Measurements from ENCODE around the gene ZNF805. TPM values are rescaled to one million over a fixed set of nuclear protein-coding genes. Genes with fewer than 3 reads are reported as not detected.
A peak's percentile ranks its signal among the peaks of the same experiment; 100 is the strongest.

Gene ZNF805
- total and polyA plus RNA-seq, 7 donors, result under 0.01 to 21.6 (median 11.8) TPM

- WGBS, 2 donors, result 64 to 83% methylated on average over 1 of the region's 1 CpG
These were observed 7.2 kb upstream of the ZNF805 start for GRCh38 chr19:57233207-57233606.

GRCh38 chr19:57239982-57240310 is 486 bp upstream of the ZNF805 start:
- H3K36me3 ChIP-seq, result peaks cover 6 to 15% (median 8%) of the 10 kb centered on the region in 4 donors
- 24 to 66% methylated on average over 12 of the region's 12 CpGs for WGBS, 2 donors
- peak overlapping the region; percentile 75 to 84 (median 76) for H3K4me3 ChIP-seq
- intact Hi-C loops (cut with DNase I), result loop anchor here (1.0 to 10.0 kb wide), 3 partner anchors 49 to 135 kb away; partner anchors contain the start of genes TRAPPC2B, ZNF264 and ZNF547
- peak overlapping the region; percentile 86 to 92 (median 90) for H3K27ac ChIP-seq
- H3K4me1 ChIP-seq, result peaks cover 0 to 31% (median 20%) of the 10 kb centered on the region in 4 donors
- no peaks in the 10 kb centered on the region for H3K9me3 ChIP-seq
- no peak for DNase-seq
- TF ChIP-seq CTCF (IDR thresholded peaks at IDR 0.05), result no peak
- no peak for TF ChIP-seq POLR2A (IDR thresholded peaks at IDR 0.05)
- no peak for TF ChIP-seq EP300 (IDR thresholded peaks at IDR 0.05)
- TF ChIP-seq POLR2AphosphoS5 (IDR thresholded peaks at IDR 0.05), result no peak
- H3K27me3 ChIP-seq, result no peaks in the 10 kb centered on the region

More at GRCh38 chr19:57233207-57233606, 7.2 kb upstream of the ZNF805 start:
- H3K36me3 ChIP-seq, result no peaks in the 10 kb centered on the region
- no peak for DNase-seq
- H3K4me1 ChIP-seq, result no peaks in the 10 kb centered on the region
- no peaks in the 10 kb centered on the region for H3K27me3 ChIP-seq
- no peak overlapping the region for H3K27ac ChIP-seq
- intact Hi-C loops (cut with DNase I), result no loop called here
- no peaks in the 10 kb centered on the region for H3K9me3 ChIP-seq
- no peak overlapping the region for H3K4me3 ChIP-seq
- TF ChIP-seq EP300 (IDR thresholded peaks at IDR 0.05) (no peak), CTCF (IDR thresholded peaks at IDR 0.05) (no peak), POLR2A (IDR thresholded peaks at IDR 0.05) (no peak), POLR2AphosphoS5 (IDR thresholded peaks at IDR 0.05) (no peak)

GRCh38 chr19:57241176-57241575 is 744 bp downstream of the ZNF805 start:
- WGBS, 2 donors, result 15 to 25% methylated on average over 7 of the region's 7 CpGs
- H3K36me3 ChIP-seq, result peaks cover 10 to 27% (median 14%) of the 10 kb centered on the region in 4 donors
- H3K9me3 ChIP-seq, result no peaks in the 10 kb centered on the region
- H3K4me3 ChIP-seq, result peak overlapping the region; percentile 75 to 84 (median 76)
- DNase-seq, result no peak
- H3K27ac ChIP-seq, result peak overlapping the region; percentile 86 to 92 (median 90)
- TF ChIP-seq POLR2A (IDR thresholded peaks at IDR 0.05) (no peak), CTCF (IDR thresholded peaks at IDR 0.05) (no peak), POLR2AphosphoS5 (IDR thresholded peaks at IDR 0.05) (no peak), EP300 (IDR thresholded peaks at IDR 0.05) (no peak)
- intact Hi-C loops (cut with DNase I), result loop anchor here (1.0 to 10.0 kb wide), 3 partner anchors 39 to 136 kb away; partner anchors contain the start of genes ZNF264 and ZNF460
- peaks cover 0 to 31% (median 20%) of the 10 kb centered on the region in 4 donors for H3K4me1 ChIP-seq
- H3K27me3 ChIP-seq, result no peaks in the 10 kb centered on the region

GRCh38 chr19:57242821-57243220 is 2.4 kb downstream of the ZNF805 start:
- intact Hi-C loops (cut with DNase I), result loop anchor here (10.0 kb wide), 1 partner anchor 138 kb away; no protein-coding TSS in a partner anchor
- WGBS, 2 donors, result 94 to 97% methylated on average over 5 of the region's 5 CpGs
- DNase-seq, result no peak
- Histone ChIP-seq H3K36me3 (peaks cover 15 to 44% (median 27%) of the 10 kb centered on the region in 4 donors), H3K27ac (no peak overlapping the region), H3K4me3 (no peak overlapping the region), H3K4me1 (peaks cover 0 to 31% (median 20%) of the 10 kb centered on the region in 4 donors), H3K9me3 (no peaks in the 10 kb centered on the region), H3K27me3 (no peaks in the 10 kb centered on the region)
- TF ChIP-seq POLR2A (IDR thresholded peaks at IDR 0.05) (no peak), CTCF (IDR thresholded peaks at IDR 0.05) (no peak), EP300 (IDR thresholded peaks at IDR 0.05) (no peak)

- WGBS, 2 donors, result 79 to 84% methylated on average over 5 of the region's 5 CpGs
- DNase-seq, result no peak
- Histone ChIP-seq H3K27me3 (no peaks in the 10 kb centered on the region), H3K9me3 (no peaks in the 10 kb centered on the region), H3K36me3 (peaks cover 25 to 59% (median 39%) of the 10 kb centered on the region in 4 donors), H3K27ac (no peak overlapping the region), H3K4me3 (no peak overlapping the region), H3K4me1 (peaks cover 0 to 31% (median 20%) of the 10 kb centered on the region in 4 donors)
- TF ChIP-seq POLR2AphosphoS5 (IDR thresholded peaks at IDR 0.05), result no peak
- TF ChIP-seq EP300 (IDR thresholded peaks at IDR 0.05), result no peak
- TF ChIP-seq POLR2A (IDR thresholded peaks at IDR 0.05), result no peak
- no peak for TF ChIP-seq CTCF (IDR thresholded peaks at IDR 0.05)
- intact Hi-C loops (cut with DNase I), result loop anchor here (10.0 kb wide), 1 partner anchor 140 kb away; no protein-coding TSS in a partner anchor
These were observed 4.1 kb downstream of the ZNF805 start for GRCh38 chr19:57244513-57244912.
